Fibroblast of the aortic adventitia (primary cell): ENCODE measurements around the gene ABCA4. TPM values are rescaled to one million over a fixed set of nuclear protein-coding genes. Genes with fewer than 3 reads are reported as not detected.
"Not testable (repeated sequence)": the region's sequence is repeated elsewhere in the genome, so short reads cannot be mapped to it uniquely, and the experiment has no call there.

Experiments used
- DNase-seq: peaks from one replicate; pipeline ENCODE4 v3.0.0-alpha.2; 2010; ENCODE audit warnings: low read depth
- H3K4me3 ChIP-seq: 2 replicates; pipeline ENCODE4 v1.5.1; 2011; ENCODE audit warnings: low read depth, mild to moderate bottlenecking, control low read depth, low read length, moderate library complexity
- CTCF ChIP-seq: IDR thresholded peaks from 2 replicates; pipeline ENCODE4 v1.5.1; 2011; ENCODE audit warnings: mild to moderate bottlenecking, low read length, control low read depth, inconsistent platforms; ENCODE audit not compliant: insufficient read depth
- total RNA-seq: library from RNA; depleted of rRNA; stranded (reverse); fragments of >200 nt; gene quantifications from 2 replicates; pipeline ENCODE4 v1.2.3, GENCODE V29; 2012; ENCODE audit warnings: low replicate concordance

ABCA4 gene
- total RNA-seq, 1 donor = 0.09 TPM

DNA sequence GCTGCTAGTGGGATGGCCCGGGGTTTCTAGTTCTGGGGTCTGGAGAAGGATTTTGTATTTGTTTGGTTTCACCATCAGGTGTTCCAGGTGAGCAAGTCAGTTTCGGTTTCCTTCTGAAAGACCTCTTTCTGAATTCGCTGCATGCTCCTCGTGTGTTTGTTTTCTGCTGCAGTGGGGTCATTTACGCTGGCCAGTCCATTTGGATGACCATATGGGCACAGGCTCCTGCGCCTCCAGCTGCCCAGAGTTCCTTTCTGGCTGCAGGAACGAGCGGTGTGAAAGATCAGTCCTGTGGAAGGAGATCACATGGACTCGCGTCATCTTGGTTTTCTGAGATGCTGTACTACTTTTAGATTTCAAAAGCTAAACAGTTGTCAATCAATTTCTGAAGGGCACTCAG is 128.0 kb downstream of the ABCA4 start:
- no peak for DNase-seq
- no peak overlapping the region for H3K4me3 ChIP-seq
- TF ChIP-seq CTCF = no peak

DNA sequence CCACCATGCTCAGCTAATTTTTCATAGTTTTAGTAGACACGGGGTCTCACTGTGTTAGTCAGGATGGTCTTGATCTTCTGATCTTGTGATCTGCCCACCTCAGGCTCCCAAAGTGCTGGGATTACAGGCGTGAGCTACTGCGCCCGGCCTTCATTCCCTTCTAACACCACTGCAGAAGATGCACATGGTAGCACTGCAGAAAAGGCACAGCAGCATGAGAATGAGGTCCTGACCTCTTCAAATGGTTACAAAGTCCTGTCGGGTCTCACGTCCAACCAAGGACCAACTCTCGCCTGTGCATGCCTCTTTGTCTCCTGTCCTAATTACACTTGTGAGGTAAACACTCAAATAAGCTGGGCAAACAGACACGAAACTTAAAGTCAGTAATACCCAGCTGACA is 128.8 kb downstream of the ABCA4 start:
- no peak overlapping the region for H3K4me3 ChIP-seq
- DNase-seq = no peak
- no peak for TF ChIP-seq CTCF

GRCh38 chr1:93991271-93991670 is 129.7 kb downstream of the ABCA4 start:
- TF ChIP-seq CTCF = no peak
- DNase-seq = no peak
- no peak overlapping the region for H3K4me3 ChIP-seq

DNA sequence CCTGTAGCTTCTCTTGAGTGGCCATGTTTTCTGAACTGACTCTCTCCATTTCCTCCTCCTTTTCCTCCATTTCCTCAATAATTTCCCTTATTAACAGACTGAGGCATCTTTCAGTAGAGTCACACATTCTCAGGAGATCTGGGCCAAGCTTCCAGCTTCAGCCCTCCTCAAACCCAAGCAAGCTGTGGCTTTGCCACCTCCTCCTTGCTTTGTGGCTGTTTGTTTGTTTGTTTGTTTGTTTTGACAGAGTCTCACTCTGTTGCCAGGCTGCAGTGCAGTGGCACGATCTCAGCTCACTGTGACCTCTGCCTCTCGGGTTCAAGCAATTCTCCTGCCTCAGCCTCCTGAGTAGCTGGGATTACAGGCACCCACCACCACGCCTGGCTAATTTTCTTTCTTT is 130.5 kb downstream of the ABCA4 start:
- not testable (repeated sequence) for DNase-seq, H3K4me3 ChIP-seq

DNA sequence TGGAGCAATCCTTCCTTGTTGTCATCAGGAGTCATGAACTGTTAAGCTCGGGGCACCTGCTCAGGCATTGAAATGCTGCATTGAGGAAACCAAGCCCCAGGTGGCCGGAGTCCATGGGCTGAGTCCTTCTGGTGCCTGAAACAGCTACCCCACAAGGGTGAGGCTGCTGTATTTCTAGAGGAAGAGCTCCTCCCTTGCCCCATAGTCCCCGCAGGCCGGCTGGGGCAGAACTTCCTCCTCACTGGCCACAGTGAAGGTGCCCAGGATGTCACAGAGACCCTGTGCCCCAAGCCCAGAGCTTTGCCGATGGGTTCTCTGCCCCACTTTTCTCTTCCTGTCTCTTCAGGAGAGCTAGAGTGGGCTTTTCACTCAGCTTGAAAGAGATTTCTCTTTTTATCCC is 130.9 kb downstream of the ABCA4 start:
- no peak for DNase-seq
- H3K4me3 ChIP-seq = no peak overlapping the region
- TF ChIP-seq CTCF = no peak

- TF ChIP-seq CTCF = no peak
- no peak overlapping the region for H3K4me3 ChIP-seq
- DNase-seq = peak; percentile 40
Observed at GRCh38 chr1:93989601-93990000, 131.3 kb downstream of the ABCA4 start.

DNA sequence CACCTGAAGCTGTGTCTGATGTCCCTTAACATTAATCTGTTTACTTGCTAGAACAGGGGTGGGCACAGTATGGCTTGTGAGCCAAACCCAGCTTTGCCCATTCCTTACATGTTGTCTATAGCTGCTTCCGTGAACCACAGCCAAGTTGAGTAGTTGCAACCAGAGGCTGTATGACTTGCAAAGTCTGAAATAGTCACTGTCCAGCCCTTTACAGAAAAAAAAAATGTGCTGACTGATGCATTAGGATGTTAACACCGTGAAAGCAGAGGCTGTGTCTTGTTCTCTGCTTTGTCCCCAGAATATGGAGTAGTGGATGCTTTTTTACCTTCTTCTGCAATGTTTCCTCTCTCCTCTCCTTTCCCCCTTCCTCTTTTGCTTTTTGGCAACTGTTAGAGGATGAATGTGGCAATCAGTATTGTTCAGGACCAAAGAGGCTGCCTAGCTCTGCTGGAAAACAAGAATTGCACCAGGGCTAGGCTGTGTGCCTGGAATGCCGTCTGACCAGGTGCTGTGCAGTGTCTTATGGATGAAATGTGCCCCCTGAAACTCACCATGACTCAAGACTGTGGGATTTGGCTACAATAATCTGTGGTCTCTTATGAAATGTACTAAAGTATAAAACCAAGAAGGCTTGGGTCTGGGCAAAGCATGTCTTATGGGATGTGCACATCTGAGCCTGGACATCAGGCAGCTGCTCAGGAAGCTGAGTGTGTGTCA is 132.2 kb downstream of the ABCA4 start:
- no peak for TF ChIP-seq CTCF
- no peak overlapping the region for H3K4me3 ChIP-seq
- DNase-seq = peak; percentile 97
